ENCODE measurements around the gene ZFC3H1. TPM values are rescaled to one million over a fixed set of nuclear protein-coding genes. Genes with fewer than 3 reads are reported as not detected.

Gene ZFC3H1, protein sequence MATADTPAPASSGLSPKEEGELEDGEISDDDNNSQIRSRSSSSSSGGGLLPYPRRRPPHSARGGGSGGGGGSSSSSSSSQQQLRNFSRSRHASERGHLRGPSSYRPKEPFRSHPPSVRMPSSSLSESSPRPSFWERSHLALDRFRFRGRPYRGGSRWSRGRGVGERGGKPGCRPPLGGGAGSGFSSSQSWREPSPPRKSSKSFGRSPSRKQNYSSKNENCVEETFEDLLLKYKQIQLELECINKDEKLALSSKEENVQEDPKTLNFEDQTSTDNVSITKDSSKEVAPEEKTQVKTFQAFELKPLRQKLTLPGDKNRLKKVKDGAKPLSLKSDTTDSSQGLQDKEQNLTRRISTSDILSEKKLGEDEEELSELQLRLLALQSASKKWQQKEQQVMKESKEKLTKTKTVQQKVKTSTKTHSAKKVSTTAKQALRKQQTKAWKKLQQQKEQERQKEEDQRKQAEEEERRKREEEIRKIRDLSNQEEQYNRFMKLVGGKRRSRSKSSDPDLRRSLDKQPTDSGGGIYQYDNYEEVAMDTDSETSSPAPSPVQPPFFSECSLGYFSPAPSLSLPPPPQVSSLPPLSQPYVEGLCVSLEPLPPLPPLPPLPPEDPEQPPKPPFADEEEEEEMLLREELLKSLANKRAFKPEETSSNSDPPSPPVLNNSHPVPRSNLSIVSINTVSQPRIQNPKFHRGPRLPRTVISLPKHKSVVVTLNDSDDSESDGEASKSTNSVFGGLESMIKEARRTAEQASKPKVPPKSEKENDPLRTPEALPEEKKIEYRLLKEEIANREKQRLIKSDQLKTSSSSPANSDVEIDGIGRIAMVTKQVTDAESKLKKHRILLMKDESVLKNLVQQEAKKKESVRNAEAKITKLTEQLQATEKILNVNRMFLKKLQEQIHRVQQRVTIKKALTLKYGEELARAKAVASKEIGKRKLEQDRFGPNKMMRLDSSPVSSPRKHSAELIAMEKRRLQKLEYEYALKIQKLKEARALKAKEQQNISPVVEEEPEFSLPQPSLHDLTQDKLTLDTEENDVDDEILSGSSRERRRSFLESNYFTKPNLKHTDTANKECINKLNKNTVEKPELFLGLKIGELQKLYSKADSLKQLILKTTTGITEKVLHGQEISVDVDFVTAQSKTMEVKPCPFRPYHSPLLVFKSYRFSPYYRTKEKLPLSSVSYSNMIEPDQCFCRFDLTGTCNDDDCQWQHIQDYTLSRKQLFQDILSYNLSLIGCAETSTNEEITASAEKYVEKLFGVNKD (N-terminal part only)
- 48.7 and 55.9 TPM in 2 replicates for total RNA-seq (2021)
- Bru-seq, nascent RNA: percentile 94 among the genes with signal in this experiment
- BruChase-seq, experiment 1, labeled RNA remaining after a 2-hour chase: percentile 96 among the genes with signal in this experiment
- BruChase-seq, experiment 2, labeled RNA remaining after a 6-hour chase: percentile 87 among the genes with signal in this experiment
- long read RNA-seq, full-length matches to known transcripts: 12 of 22 reads
- long read RNA-seq, partial matches to known transcripts: 8 of 22 reads
- long read RNA-seq, other reads (novel, unspliced or antisense): 2 of 22 reads

DNA sequence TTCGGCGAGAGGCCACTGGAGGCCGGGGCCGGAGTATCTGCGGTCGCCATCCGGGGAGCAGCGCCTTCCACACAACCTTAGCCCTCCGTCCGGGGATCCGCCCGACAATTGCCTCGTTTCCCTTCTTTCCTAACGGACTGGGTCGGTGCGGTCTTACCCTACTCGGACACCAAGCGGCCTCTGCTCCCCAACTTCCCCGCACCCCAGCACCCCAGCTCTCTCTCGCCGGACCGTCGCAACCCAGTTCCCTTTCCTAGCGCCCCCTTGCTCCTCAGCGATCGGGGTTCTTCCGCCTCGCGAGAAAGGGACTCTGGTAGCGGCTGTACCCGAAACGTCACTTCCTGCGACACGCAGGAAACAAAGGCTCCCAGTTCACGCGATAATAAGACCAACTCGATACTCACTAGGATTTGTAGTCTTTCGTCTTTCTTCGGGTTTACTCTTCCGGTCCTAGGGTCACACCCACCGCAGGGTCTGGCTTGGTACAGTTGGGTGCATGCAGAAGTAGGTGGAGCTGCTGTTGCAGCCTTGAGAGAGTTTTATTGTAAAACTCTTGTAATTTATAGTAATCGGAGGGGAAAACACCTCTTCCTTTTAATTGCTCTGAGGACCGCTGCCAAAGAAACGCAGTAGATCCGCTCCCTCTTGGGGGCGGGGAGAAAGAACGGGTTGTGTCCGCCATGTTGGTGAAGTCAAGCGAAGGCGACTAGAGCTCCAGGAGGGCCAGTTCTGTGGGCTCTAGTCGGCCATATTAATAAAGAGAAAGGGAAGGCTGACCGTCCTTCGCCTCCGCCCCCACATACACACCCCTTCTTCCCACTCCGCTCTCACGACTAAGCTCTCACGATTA lies at the start of gene ZFC3H1, which contains the start of gene THAP2:
Gene ZFC3H1, minus strand, starts transcription at position 288 of the 850 bp plus-strand sequence. Its CDS starts 238 bp downstream, at position 50.
Gene THAP2, plus strand, starts transcription at position 741 of the 850 bp plus-strand sequence. CDS start 209 bp downstream, outside the sequence.
- Histone ChIP-seq H3K9me3 (ENCODE audit: low read depth, low read length, poor library complexity, severe bottlenecking) (no peaks in the 10 kb centered on the region), H3K27ac (ENCODE audit: low read depth, low read length, poor library complexity, severe bottlenecking) (peak within 1 kb of the TSS; percentile 91), H3K4me1 (ENCODE audit: insufficient read depth, low read length, poor library complexity, severe bottlenecking) (peaks cover 13% of the 10 kb centered on the region), H3K4me3 (ENCODE audit: low read depth, low read length, poor library complexity, severe bottlenecking) (peak within 1 kb of the TSS; percentile 80), H3K36me3 (ENCODE audit: insufficient read depth, low read length, poor library complexity, severe bottlenecking) (peaks cover 15% of the 10 kb centered on the region), H3K27me3 (replicated peaks; ENCODE audit: insufficient read depth, low read depth, low read length, poor library complexity) (no peaks in the 10 kb centered on the region)
- CTCF ChIA-PET: interaction anchor here (0.5 to 0.9 kb wide), 3 partner anchors 23 to 471 kb away, joined by 3 to 7 read pairs (median 4); partner anchors contain the start of gene TMEM19
- TF ChIP-seq EZH2 (IDR thresholded peaks at IDR 0.05; ENCODE audit: borderline replicate concordance, low read depth, low read length, poor library complexity, severe bottlenecking): no peak
- TF ChIP-seq, protein P1, sequence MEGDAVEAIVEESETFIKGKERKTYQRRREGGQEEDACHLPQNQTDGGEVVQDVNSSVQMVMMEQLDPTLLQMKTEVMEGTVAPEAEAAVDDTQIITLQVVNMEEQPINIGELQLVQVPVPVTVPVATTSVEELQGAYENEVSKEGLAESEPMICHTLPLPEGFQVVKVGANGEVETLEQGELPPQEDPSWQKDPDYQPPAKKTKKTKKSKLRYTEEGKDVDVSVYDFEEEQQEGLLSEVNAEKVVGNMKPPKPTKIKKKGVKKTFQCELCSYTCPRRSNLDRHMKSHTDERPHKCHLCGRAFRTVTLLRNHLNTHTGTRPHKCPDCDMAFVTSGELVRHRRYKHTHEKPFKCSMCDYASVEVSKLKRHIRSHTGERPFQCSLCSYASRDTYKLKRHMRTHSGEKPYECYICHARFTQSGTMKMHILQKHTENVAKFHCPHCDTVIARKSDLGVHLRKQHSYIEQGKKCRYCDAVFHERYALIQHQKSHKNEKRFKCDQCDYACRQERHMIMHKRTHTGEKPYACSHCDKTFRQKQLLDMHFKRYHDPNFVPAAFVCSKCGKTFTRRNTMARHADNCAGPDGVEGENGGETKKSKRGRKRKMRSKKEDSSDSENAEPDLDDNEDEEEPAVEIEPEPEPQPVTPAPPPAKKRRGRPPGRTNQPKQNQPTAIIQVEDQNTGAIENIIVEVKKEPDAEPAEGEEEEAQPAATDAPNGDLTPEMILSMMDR (conservative IDR thresholded peaks at IDR 0.05; ENCODE audit: low read depth, low read length): peak; percentile 55
- DNase-seq (ENCODE audit: low spot score): peak; percentile 99
- no TSS peak for BruUV-seq (replicated peaks)
- POLR2A ChIA-PET (ENCODE audit: low non-redundant PET): no interaction called here
- intact Hi-C loops (cut with micrococcal nuclease; ENCODE audit: unreplicated experiment): no loop called here

DNA sequence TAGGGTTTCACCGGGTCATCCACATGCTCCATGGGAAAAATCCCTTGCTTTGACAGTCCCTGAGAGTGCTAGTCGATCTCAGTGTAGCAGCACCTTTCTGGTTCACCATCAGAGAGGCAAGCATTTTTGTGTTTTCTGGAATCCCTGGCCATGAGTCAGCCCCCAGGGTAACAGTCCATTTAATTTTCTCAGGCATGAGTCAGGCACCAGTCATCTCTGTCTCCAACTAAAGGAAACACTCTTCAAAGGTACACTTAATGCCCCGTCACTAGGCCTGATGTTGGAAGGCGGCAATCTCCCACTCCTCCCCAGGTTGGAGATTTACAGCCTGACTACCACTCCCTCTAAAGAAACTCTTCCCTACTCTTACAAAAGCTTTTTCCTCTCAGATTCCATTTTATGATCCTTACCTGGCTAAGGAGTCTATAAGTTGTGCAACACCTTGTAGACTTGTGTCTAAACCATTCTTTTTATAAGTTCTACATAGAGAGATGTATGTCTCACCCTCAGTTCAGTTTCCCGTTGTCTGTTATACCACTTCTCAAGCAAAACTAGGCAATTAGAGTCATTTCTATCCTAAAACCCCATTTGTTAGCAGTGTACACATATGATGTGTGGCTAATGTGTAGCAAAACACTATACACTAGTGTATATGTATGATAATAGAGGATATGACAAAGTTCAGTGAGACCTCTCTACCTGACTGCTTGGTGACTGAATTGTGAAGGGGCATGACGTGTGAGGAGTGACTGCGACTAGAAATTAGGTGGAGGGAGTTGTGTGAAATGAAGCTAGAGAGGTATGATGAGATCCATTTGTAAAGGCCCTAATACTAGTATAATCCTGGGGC lies 46.9 kb upstream of the ZFC3H1 start:
- peak; percentile 17 for DNase-seq (ENCODE audit: low spot score)
- Histone ChIP-seq H3K36me3 (ENCODE audit: insufficient read depth, low read length, poor library complexity, severe bottlenecking) (no peaks in the 10 kb centered on the region), H3K4me1 (ENCODE audit: insufficient read depth, low read length, poor library complexity, severe bottlenecking) (no peaks in the 10 kb centered on the region), H3K9me3 (ENCODE audit: low read depth, low read length, poor library complexity, severe bottlenecking) (peaks cover 3% of the 10 kb centered on the region), H3K27ac (ENCODE audit: low read depth, low read length, poor library complexity, severe bottlenecking) (no peak overlapping the region), H3K27me3 (replicated peaks; ENCODE audit: insufficient read depth, low read depth, low read length, poor library complexity) (no peaks in the 10 kb centered on the region), H3K4me3 (ENCODE audit: low read depth, low read length, poor library complexity, severe bottlenecking) (no peak overlapping the region)
- no TSS peak for BruUV-seq (replicated peaks)
- CTCF ChIA-PET: no interaction called here
- POLR2A ChIA-PET (ENCODE audit: low non-redundant PET): no interaction called here
- TF ChIP-seq, protein P1 (conservative IDR thresholded peaks at IDR 0.05; ENCODE audit: low read depth, low read length): no peak
- no peak for TF ChIP-seq EZH2 (IDR thresholded peaks at IDR 0.05; ENCODE audit: borderline replicate concordance, low read depth, low read length, poor library complexity, severe bottlenecking)
- intact Hi-C loops (cut with micrococcal nuclease; ENCODE audit: unreplicated experiment): no loop called here
